Thyroid gland (tissue), 4 donors: ENCODE results near the gene SLC25A13. TPM values are rescaled to one million over a fixed set of nuclear protein-coding genes. Genes with fewer than 3 reads are reported as not detected.

Experiments used
- DNase-seq, 2 donors: peaks; one replicate each; pipeline ENCODE4 v3.0.0-alpha.2; 2019
- H3K27ac ChIP-seq, 3 donors: fragments of 200-600 bp; sonication (generic); 1 replicate in 2 of 3; 2 replicates in 1 of 3; pipeline ENCODE4 v1.5.1; 2016 to 2019; ENCODE audit warnings: mild to moderate bottlenecking in 1 of 3, moderate library complexity in 1 of 3
- H3K27me3 ChIP-seq: fragments of 200-600 bp; sonication (generic); one replicate; pipeline ENCODE4 v1.5.1; 2019
- H3K36me3 ChIP-seq, 2 donors: fragments of 200-600 bp; sonication (generic); one replicate each; pipeline ENCODE4 v1.5.1; 2016 to 2019
- H3K4me1 ChIP-seq, 2 donors: fragments of 200-600 bp; sonication (generic); one replicate each; pipeline ENCODE4 v1.5.1; 2017 to 2019
- H3K4me3 ChIP-seq, 3 donors: fragments of 200-600 bp; sonication (generic); replicated peaks in 1 of 3; 1 replicate in 2 of 3; 2 replicates in 1 of 3; pipeline ENCODE4 v1.5.1; 2016; ENCODE audit warnings: mild to moderate bottlenecking in 1 of 3
- H3K9me3 ChIP-seq: fragments of 200-600 bp; sonication (generic); one replicate; pipeline ENCODE4 v1.5.1; 2017
- POLR2A ChIP-seq, 2 donors: fragments of 450-650 bp; IDR thresholded peaks; one replicate each; pipeline ENCODE4 v1.6.1; 2017; ENCODE audit warnings: antibody characterized with exemption in 2 of 2, mild to moderate bottlenecking in 2 of 2, moderate library complexity in 1 of 2
- WGBS, 2 donors: methylation state at CpG; one replicate each; pipeline ENCODE4 v1.1.5; 2017; 5-methylcytosine and 5-hydroxymethylcytosine counted together
- intact Hi-C: fragments of 100-400 bp; cut with DNase I; formaldehyde crosslinking; loops from one replicate; pipeline ENCODE4 v1.15.1; 2023
- total RNA-seq, 4 donors: library from RNA; depleted of rRNA; stranded (reverse); fragments of >200 nt; gene quantifications; one replicate each; pipeline ENCODE4 v1.2.3, GENCODE V29; 2016
- TF ChIP-seq, protein P1 (sequence below), 6 experiments: fragments of 200-600 bp in 3 of 6; fragments of 450-650 bp in 3 of 6; sonication (generic) in 3 of 6; IDR thresholded peaks; one replicate each; pipeline ENCODE4 v1.5.1; 2016 to 2019; ENCODE audit warnings: antibody characterized with exemption in 6 of 6, mild to moderate bottlenecking in 2 of 6, inconsistent platforms in 1 of 6, moderate library complexity in 1 of 6

SLC25A13 gene
- total RNA-seq, 4 donors from 2014 or later, result 22.7 to 36.1 (median 30.2) TPM

DNA sequence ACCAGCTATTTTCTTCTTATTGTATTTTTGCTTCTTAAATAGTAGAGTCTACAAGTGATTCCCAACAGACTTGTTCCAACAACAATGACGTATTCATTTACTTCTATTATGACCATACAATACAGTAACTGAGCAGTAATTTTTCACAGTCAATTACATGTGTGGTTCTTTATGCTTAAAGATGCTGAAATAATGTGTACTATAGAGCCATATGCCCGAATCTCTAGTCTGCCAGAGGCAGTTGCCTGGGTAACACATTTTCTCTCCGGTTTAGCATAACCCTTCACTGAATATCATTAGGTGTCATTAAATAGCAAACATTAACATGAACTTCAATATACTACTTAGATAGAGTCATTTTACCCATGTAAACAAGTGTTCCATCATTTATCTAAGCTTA lies 75.0 kb downstream of the SLC25A13 start:
- Histone ChIP-seq H3K27ac (no peak overlapping the region), H3K36me3 (no peaks in the 10 kb centered on the region), H3K4me3 (no peak overlapping the region), H3K9me3 (no peaks in the 10 kb centered on the region), H3K27me3 (no peaks in the 10 kb centered on the region), H3K4me1 (peaks cover 0 to 3% of the 10 kb centered on the region in 2 donors)
- intact Hi-C loops, result no loop called here
- no peak for DNase-seq
- WGBS, 2 donors, result 93 to 94% methylated on average over 3 of the region's 3 CpGs
- no peak for TF ChIP-seq POLR2A (IDR thresholded peaks at IDR 0.05)
- TF ChIP-seq, protein P1, sequence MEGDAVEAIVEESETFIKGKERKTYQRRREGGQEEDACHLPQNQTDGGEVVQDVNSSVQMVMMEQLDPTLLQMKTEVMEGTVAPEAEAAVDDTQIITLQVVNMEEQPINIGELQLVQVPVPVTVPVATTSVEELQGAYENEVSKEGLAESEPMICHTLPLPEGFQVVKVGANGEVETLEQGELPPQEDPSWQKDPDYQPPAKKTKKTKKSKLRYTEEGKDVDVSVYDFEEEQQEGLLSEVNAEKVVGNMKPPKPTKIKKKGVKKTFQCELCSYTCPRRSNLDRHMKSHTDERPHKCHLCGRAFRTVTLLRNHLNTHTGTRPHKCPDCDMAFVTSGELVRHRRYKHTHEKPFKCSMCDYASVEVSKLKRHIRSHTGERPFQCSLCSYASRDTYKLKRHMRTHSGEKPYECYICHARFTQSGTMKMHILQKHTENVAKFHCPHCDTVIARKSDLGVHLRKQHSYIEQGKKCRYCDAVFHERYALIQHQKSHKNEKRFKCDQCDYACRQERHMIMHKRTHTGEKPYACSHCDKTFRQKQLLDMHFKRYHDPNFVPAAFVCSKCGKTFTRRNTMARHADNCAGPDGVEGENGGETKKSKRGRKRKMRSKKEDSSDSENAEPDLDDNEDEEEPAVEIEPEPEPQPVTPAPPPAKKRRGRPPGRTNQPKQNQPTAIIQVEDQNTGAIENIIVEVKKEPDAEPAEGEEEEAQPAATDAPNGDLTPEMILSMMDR (IDR thresholded peaks at IDR 0.05), result no peak

DNA sequence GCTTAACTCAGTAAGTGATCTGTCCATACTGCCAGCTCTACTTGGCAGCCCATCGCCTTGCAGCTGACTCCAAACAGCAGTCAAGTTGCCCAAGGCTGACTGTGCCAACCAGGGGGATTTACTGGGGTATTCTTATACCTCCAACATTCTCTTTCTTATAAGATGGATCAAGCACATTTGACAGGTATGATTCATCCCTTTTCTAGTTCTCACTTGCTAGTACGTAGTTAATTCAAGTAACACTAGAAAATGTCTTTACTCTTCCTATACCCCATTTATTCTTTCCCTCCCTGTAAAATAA lies 77.0 kb downstream of the SLC25A13 start:
- Histone ChIP-seq H3K4me1 (peaks cover 0 to 8% of the 10 kb centered on the region in 2 donors), H3K27ac (no peak overlapping the region), H3K36me3 (no peaks in the 10 kb centered on the region), H3K27me3 (no peaks in the 10 kb centered on the region), H3K9me3 (no peaks in the 10 kb centered on the region), H3K4me3 (no peak overlapping the region)
- no peak for DNase-seq
- 97 to 99% methylated on average over 2 of the region's 2 CpGs for WGBS, 2 donors
- TF ChIP-seq, protein P1 (IDR thresholded peaks at IDR 0.05), result no peak
- TF ChIP-seq POLR2A (IDR thresholded peaks at IDR 0.05), result no peak
- intact Hi-C loops, result no loop called here

DNA sequence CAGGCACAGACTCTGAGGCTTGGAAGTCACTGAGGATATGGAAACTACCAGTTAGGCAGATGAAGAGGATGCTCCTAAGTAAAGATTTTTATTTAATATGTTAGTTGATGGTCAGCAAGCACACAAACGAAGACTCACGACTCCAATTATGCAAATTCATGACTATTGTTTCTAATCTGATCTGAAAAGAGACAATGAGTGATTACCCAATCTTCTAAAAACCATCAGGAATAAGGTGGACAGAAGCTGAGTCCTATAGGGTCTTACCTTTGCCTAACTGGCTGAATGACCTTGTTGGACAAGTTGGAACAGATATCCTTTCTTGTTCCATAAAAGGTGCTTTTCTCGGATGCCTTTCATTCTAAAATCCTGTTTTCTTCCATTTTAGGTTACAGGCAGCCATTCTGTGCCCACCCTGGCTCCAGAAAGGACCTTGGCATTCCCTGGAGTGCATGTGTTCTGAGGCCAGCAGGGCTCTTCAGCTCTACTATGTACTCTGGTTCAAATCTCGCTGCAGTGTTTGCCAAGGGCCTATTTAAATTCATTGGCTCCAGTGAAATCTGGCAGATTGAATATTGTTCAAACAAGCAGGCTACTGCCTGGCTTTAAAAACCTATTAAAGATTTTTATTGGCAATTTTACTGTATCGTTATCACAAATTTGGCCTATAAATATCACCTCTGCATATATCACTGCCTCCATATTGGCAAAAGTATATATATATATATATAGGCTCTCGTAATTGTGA lies 77.5 kb downstream of the SLC25A13 start:
- no peak overlapping the region for H3K4me3 ChIP-seq
- H3K9me3 ChIP-seq, result no peaks in the 10 kb centered on the region
- intact Hi-C loops, result no loop called here
- no peaks in the 10 kb centered on the region for H3K27me3 ChIP-seq
- 85 to 90% methylated on average over 6 of the region's 6 CpGs for WGBS, 2 donors
- DNase-seq, result no peak
- peaks cover 0 to 8% of the 10 kb centered on the region in 2 donors for H3K4me1 ChIP-seq
- no peaks in the 10 kb centered on the region for H3K36me3 ChIP-seq
- TF ChIP-seq, protein P1 (IDR thresholded peaks at IDR 0.05), result no peak
- TF ChIP-seq POLR2A (IDR thresholded peaks at IDR 0.05), result no peak
- no peak overlapping the region for H3K27ac ChIP-seq

DNA sequence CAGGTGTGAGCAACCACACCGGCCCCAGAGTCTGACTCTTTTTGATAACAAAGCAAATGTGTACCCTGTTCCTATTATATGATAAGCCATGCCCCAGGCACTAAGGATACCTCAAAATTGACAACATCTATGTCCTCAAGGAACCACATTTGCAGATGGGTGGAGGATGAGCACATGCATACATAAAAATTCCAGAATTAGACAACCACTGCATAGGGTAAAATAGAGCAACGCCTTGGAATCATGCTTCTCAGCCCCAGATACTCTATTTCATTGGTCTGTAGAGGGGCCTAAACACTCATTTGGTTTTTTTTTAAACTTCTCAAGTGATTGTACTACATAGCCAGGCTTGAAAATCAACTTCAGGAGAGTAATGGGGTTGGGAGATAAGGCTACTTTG lies 78.7 kb downstream of the SLC25A13 start:
- WGBS, 2 donors, result 97 to 100% methylated on average over 2 of the region's 2 CpGs
- H3K4me3 ChIP-seq, result no peak overlapping the region

DNA sequence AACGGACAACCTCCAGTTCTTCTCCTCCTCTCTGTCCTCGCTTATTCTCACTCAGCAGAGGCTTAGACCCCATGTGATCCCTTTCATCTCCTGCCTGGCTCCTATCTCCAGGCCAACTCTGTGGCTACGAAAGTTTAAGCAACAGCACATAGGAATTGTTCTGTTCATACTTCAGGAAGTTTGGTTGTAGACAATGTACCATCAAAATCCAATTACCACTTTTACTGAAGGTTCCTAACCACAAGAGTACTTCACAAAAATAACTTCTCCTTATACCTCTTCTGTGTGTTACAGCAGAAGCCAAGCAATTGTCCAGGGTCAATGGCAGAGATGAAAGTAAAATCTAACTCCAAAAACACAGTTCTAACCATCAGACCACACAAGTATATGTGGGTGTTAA lies 80.0 kb downstream of the SLC25A13 start:
- WGBS, 2 donors, result 68 to 74% methylated on average over 3 of the region's 3 CpGs
- H3K4me1 ChIP-seq, result peaks cover 0 to 11% of the 10 kb centered on the region in 2 donors
- intact Hi-C loops, result no loop called here
- no peaks in the 10 kb centered on the region for H3K36me3 ChIP-seq
- TF ChIP-seq, protein P1 (IDR thresholded peaks at IDR 0.05), result no peak
- TF ChIP-seq POLR2A (IDR thresholded peaks at IDR 0.05), result no peak
- H3K9me3 ChIP-seq, result no peaks in the 10 kb centered on the region
- DNase-seq, result no peak
- no peaks in the 10 kb centered on the region for H3K27me3 ChIP-seq
- H3K27ac ChIP-seq, result no peak overlapping the region
- no peak overlapping the region for H3K4me3 ChIP-seq

More for the DNA sequence above, 78.7 kb downstream of the SLC25A13 start:
- Histone ChIP-seq H3K27ac (no peak overlapping the region), H3K9me3 (no peaks in the 10 kb centered on the region), H3K4me1 (peaks cover 0 to 8% of the 10 kb centered on the region in 2 donors), H3K36me3 (no peaks in the 10 kb centered on the region), H3K27me3 (no peaks in the 10 kb centered on the region)
- no peak for DNase-seq
- TF ChIP-seq POLR2A (IDR thresholded peaks at IDR 0.05), result no peak
- TF ChIP-seq, protein P1 (IDR thresholded peaks at IDR 0.05), result no peak
- intact Hi-C loops, result no loop called here
